Measurements from ENCODE around the gene USP37. TPM values are rescaled to one million over a fixed set of nuclear protein-coding genes. Genes with fewer than 3 reads are reported as not detected.

USP37 gene
- total and polyA plus RNA-seq, 2 of the 13 experiments (the other 11 are each of a cell fraction or from before 2014, with no cell fraction given): 6.5 to 30.6 TPM

DNA sequence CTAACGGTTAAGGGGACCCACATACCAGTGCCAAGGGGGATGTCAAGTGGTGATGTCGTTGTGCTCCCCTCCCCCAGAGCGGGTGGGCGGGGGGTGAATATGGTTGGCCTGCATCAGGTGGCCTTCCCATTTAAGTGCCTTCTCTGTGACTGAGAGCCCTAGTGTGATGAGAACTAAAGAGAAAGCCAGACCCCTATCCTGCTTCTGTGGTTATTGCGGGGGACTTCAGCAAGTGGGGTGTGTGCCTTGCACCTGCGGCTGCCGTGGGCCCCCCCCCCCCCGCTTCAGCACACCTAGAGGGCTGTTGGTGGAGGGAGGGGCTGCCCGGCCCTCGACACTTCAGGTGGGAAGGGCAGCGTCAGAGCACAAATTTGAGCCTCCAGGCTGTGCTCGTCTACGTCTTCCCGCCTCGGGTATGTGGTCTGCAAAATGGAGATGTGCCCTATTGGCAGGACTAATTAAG, 162.4 kb downstream of the USP37 start (continued):
- TF ChIP-seq FLYWCH1 (CRISPR knock-in tag; IDR thresholded peaks at IDR 0.05) (no peak), ARHGAP35 (CRISPR knock-in tag; IDR thresholded peaks at IDR 0.05; ENCODE audit: borderline replicate concordance) (no peak; the same call in 1 of the 2 replicates), SSRP1 (CRISPR knock-in tag; IDR thresholded peaks at IDR 0.05) (peak; percentile 97), AGO2 (optimal IDR thresholded peaks at IDR 0.05; ENCODE audit: low read depth, low read length) (peak; percentile 87), HNRNPL (IDR thresholded peaks at IDR 0.05; ENCODE audit: low read depth, low read length) (0 out of 2 replicates have a peak, but pooled peaks have one; percentile 15), NCOA2 (CRISPR knock-in tag; IDR thresholded peaks at IDR 0.05) (peak; percentile 33; the same call in 1 of the 2 replicates), ZNF225 (CRISPR knock-in tag; IDR thresholded peaks at IDR 0.05) (no peak), NFYC (CRISPR knock-in tag; IDR thresholded peaks at IDR 0.05) (no peak; the same call in 1 of the 2 replicates), JUN (CRISPR knock-in tag; IDR thresholded peaks at IDR 0.05) (peak; percentile 25; the same call in 1 of the 2 replicates), POLR2AphosphoS2 (IDR thresholded peaks at IDR 0.05; ENCODE audit: low read depth, low read length) (0 out of 2 replicates have a peak, but pooled peaks have one; percentile 27), PRMT3 (CRISPR knock-in tag; IDR thresholded peaks at IDR 0.05; ENCODE audit: borderline replicate concordance, low read depth) (no peak), KDM3A (CRISPR knock-in tag; IDR thresholded peaks at IDR 0.05; ENCODE audit: low read depth) (0 out of 2 replicates have a peak, but pooled peaks have one; percentile 68), ZNF274 (CRISPR knock-in tag; IDR thresholded peaks at IDR 0.05) (peak; percentile 88; the same call in 1 of the 2 replicates), HNRNPH1 (optimal IDR thresholded peaks at IDR 0.05; ENCODE audit: low read depth, low read length) (peak; percentile 54), ZNF749 (CRISPR knock-in tag; IDR thresholded peaks at IDR 0.05; ENCODE audit: borderline replicate concordance) (no peak), SAFB2 (CRISPR knock-in tag; IDR thresholded peaks at IDR 0.05; ENCODE audit: borderline replicate concordance, low read depth) (0 out of 2 replicates have a peak, but pooled peaks have one; percentile 51), ZBTB20 (CRISPR knock-in tag; IDR thresholded peaks at IDR 0.05; ENCODE audit: borderline replicate concordance, low read depth) (peak; percentile 55; the same call in 1 of the 2 replicates)
- TF ChIP-seq, protein P1, sequence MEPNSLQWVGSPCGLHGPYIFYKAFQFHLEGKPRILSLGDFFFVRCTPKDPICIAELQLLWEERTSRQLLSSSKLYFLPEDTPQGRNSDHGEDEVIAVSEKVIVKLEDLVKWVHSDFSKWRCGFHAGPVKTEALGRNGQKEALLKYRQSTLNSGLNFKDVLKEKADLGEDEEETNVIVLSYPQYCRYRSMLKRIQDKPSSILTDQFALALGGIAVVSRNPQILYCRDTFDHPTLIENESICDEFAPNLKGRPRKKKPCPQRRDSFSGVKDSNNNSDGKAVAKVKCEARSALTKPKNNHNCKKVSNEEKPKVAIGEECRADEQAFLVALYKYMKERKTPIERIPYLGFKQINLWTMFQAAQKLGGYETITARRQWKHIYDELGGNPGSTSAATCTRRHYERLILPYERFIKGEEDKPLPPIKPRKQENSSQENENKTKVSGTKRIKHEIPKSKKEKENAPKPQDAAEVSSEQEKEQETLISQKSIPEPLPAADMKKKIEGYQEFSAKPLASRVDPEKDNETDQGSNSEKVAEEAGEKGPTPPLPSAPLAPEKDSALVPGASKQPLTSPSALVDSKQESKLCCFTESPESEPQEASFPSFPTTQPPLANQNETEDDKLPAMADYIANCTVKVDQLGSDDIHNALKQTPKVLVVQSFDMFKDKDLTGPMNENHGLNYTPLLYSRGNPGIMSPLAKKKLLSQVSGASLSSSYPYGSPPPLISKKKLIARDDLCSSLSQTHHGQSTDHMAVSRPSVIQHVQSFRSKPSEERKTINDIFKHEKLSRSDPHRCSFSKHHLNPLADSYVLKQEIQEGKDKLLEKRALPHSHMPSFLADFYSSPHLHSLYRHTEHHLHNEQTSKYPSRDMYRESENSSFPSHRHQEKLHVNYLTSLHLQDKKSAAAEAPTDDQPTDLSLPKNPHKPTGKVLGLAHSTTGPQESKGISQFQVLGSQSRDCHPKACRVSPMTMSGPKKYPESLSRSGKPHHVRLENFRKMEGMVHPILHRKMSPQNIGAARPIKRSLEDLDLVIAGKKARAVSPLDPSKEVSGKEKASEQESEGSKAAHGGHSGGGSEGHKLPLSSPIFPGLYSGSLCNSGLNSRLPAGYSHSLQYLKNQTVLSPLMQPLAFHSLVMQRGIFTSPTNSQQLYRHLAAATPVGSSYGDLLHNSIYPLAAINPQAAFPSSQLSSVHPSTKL (CRISPR knock-in tag; IDR thresholded peaks at IDR 0.05): no peak
- TF ChIP-seq, protein P2, sequence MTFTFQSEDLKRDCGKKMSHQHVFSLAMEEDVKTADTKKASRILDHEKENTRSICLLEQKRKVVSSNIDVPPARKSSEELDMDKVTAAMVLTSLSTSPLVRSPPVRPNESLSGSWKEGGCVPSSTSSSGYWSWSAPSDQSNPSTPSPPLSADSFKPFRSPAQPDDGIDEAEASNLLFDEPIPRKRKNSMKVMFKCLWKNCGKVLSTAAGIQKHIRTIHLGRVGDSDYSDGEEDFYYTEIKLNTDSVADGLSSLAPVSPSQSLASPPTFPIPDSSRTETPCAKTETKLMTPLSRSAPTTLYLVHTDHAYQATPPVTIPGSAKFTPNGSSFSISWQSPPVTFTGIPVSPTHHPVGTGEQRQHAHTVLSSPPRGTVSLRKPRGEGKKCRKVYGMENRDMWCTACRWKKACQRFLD (CRISPR knock-in tag; IDR thresholded peaks at IDR 0.05; ENCODE audit: borderline replicate concordance): peak; percentile 4; the same call in 1 of the 2 replicates
- TF ChIP-seq, protein P3, sequence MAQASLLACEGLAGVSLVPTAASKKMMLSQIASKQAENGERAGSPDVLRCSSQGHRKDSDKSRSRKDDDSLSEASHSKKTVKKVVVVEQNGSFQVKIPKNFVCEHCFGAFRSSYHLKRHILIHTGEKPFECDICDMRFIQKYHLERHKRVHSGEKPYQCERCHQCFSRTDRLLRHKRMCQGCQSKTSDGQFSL (CRISPR knock-in tag; IDR thresholded peaks at IDR 0.05): peak; percentile 60
- TF ChIP-seq, protein P4, sequence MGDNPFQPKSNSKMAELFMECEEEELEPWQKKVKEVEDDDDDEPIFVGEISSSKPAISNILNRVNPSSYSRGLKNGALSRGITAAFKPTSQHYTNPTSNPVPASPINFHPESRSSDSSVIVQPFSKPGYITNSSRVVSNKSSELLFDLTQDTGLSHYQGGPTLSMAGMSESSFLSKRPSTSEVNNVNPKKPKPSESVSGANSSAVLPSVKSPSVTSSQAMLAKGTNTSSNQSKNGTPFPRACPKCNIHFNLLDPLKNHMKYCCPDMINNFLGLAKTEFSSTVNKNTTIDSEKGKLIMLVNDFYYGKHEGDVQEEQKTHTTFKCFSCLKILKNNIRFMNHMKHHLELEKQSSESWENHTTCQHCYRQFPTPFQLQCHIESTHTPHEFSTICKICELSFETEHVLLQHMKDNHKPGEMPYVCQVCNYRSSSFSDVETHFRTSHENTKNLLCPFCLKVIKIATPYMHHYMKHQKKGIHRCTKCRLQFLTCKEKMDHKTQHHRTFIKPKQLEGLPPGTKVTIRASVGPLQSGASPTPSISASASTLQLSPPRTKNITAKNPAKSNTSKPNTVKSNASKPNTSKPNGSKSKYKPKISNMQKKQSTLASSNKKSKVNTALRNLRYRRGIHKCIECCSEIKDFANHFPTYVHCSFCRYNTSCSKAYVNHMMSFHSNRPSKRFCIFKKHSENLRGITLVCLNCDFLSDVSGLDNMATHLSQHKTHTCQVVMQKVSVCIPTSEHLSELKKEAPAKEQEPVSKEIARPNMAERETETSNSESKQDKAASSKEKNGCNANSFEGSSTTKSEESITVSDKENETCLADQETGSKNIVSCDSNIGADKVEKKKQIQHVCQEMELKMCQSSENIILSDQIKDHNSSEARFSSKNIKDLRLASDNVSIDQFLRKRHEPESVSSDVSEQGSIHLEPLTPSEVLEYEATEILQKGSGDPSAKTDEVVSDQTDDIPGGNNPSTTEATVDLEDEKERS (CRISPR knock-in tag; IDR thresholded peaks at IDR 0.05): peak; percentile 17; the same call in 1 of the 2 replicates

Measured in HepG2 (cell line).